DOHH2 (cell line): Measurements from ENCODE around the gene COMMD8.

Experiments
- CTCF ChIP-seq: fragments of 200-600 bp; sonication (generic); IDR thresholded peaks from one replicate; pipeline ENCODE4 v1.5.1; 2014; ENCODE audit warnings: antibody characterized with exemption, mild to moderate bottlenecking, low read depth, low read length; ENCODE audit not compliant: poor library complexity, severe bottlenecking
- EZH2phosphoT487 ChIP-seq: fragments of 200-600 bp; sonication (generic); IDR thresholded peaks from 2 replicates; pipeline ENCODE4 v1.6.1; 2017; ENCODE audit warnings: borderline replicate concordance, mild to moderate bottlenecking, antibody characterized with exemption, low read length, moderate library complexity, mixed read lengths

GRCh38 chr4:47466056-47466785, 2.7 kb upstream of the COMMD8 start:
- TF ChIP-seq CTCF = no peak
- TF ChIP-seq EZH2phosphoT487 = no peak
